Ishikawa (cell line): Measurements from ENCODE around the gene NPAS2.

Experiments
- CREB1 ChIP-seq: IDR thresholded peaks from 2 replicates; pipeline ENCODE4 v1.6.1; 2012; ENCODE audit warnings: low read depth
- EP300 ChIP-seq: IDR thresholded peaks from 2 replicates; pipeline ENCODE4 v1.6.1; 2012; ENCODE audit warnings: borderline replicate concordance
- MAX ChIP-seq: IDR thresholded peaks from 2 replicates; pipeline ENCODE4 v1.6.1; 2012
- RAD21 ChIP-seq: IDR thresholded peaks from 2 replicates; pipeline ENCODE4 v1.6.1; 2012; ENCODE audit warnings: low read depth
- REST ChIP-seq: IDR thresholded peaks from 2 replicates; pipeline ENCODE4 v1.6.1; 2012; ENCODE audit warnings: low read depth, mild to moderate bottlenecking
- TAF1 ChIP-seq: IDR thresholded peaks from 2 replicates; pipeline ENCODE4 v1.6.1; 2012; ENCODE audit warnings: low read depth, mild to moderate bottlenecking
- ZBTB7A ChIP-seq: IDR thresholded peaks from 2 replicates; pipeline ENCODE4 v1.6.1; 2012; ENCODE audit warnings: low read depth
- TF ChIP-seq, protein P1 (sequence below): IDR thresholded peaks from 2 replicates; pipeline ENCODE4 v1.6.1; 2012

GRCh38 chr2:100898035-100898665, 78.2 kb downstream of the NPAS2 start:
- TF ChIP-seq TAF1, result no peak
- TF ChIP-seq MAX, result no peak
- TF ChIP-seq REST, result no peak
- no peak for TF ChIP-seq EP300
- TF ChIP-seq CREB1, result no peak
- no peak for TF ChIP-seq ZBTB7A
- TF ChIP-seq, protein P1, sequence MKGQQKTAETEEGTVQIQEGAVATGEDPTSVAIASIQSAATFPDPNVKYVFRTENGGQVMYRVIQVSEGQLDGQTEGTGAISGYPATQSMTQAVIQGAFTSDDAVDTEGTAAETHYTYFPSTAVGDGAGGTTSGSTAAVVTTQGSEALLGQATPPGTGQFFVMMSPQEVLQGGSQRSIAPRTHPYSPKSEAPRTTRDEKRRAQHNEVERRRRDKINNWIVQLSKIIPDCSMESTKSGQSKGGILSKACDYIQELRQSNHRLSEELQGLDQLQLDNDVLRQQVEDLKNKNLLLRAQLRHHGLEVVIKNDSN, result no peak
- no peak for TF ChIP-seq RAD21
